Cardiac muscle cell (in vitro differentiated cells and primary cell): ENCODE measurements around the gene GGA3. TPM values are rescaled to one million over a fixed set of nuclear protein-coding genes. Genes with fewer than 3 reads are reported as not detected.
A peak's percentile ranks its signal among the peaks of the same experiment; 100 is the strongest.

Source experiments
- DNase-seq, 2 donors: peaks; one replicate each; pipeline versions ENCODE4 v3.0.0 to v3.0.0-alpha.2; 2010 to 2017; ENCODE audit warnings: low read depth in 1 of 2, low spot score in 1 of 2
- H3K27ac ChIP-seq: fragments of 200-600 bp; sonication (generic); 2 replicates; pipeline ENCODE4 v1.5.1; 2016
- H3K27me3 ChIP-seq: fragments of 200-600 bp; sonication (generic); 2 replicates; pipeline ENCODE4 v1.6.0; 2016; ENCODE audit warnings: control low read depth
- H3K36me3 ChIP-seq: fragments of 200-600 bp; sonication (generic); 2 replicates; pipeline ENCODE4 v1.5.1; 2016; ENCODE audit warnings: control low read depth
- H3K4me1 ChIP-seq: fragments of 200-600 bp; sonication (generic); 2 replicates; pipeline ENCODE4 v1.8.1; 2017; ENCODE audit warnings: low read depth, mild to moderate bottlenecking, mixed run types
- H3K4me3 ChIP-seq: fragments of 200-600 bp; sonication (generic); 2 replicates; pipeline ENCODE4 v1.5.1; 2016; ENCODE audit warnings: mild to moderate bottlenecking
- H3K9me3 ChIP-seq: fragments of 200-600 bp; sonication (generic); 2 replicates; pipeline ENCODE4 v1.5.1; 2017; ENCODE audit warnings: low read depth, mild to moderate bottlenecking, control low read depth
- CTCF ChIP-seq: IDR thresholded peaks from 2 replicates; pipeline ENCODE4 v1.5.1; 2012; ENCODE audit warnings: low read depth, mild to moderate bottlenecking, low read length
- polyA plus RNA-seq: library from polyadenylated mRNA; unstranded; fragments of >200 nt; fragmentation: Nextera tagmentation; extraction: Ambion mirVana; gene quantifications from 2 replicates; pipeline ENCODE4 v1.2.1, GENCODE V29; 2016
- total RNA-seq: library from RNA; depleted of rRNA; stranded (reverse); fragments of >200 nt; gene quantifications from 2 replicates; pipeline ENCODE4 v1.2.3, GENCODE V29; 2016

GGA3 gene
- total and polyA plus RNA-seq, 2 experiments from 2014 or later = 25.6 to 35.3 TPM

- no peak overlapping the region for H3K4me3 ChIP-seq
- H3K4me1 ChIP-seq = no peaks in the 10 kb centered on the region
- H3K9me3 ChIP-seq = no peaks in the 10 kb centered on the region
- no peaks in the 10 kb centered on the region for H3K27me3 ChIP-seq
- no peaks in the 10 kb centered on the region for H3K36me3 ChIP-seq
- H3K27ac ChIP-seq = no peak overlapping the region
- no peak for DNase-seq
- TF ChIP-seq CTCF = no peak
Measured at GRCh38 chr17:75194879-75195278, 66.5 kb downstream of the GGA3 start.

- no peaks in the 10 kb centered on the region for H3K27me3 ChIP-seq
- DNase-seq = peak in 1 of 2 donors; percentile 50
- no peak overlapping the region for H3K27ac ChIP-seq
- H3K4me3 ChIP-seq = no peak overlapping the region
- TF ChIP-seq CTCF = no peak
- H3K9me3 ChIP-seq = no peaks in the 10 kb centered on the region
- H3K4me1 ChIP-seq = no peaks in the 10 kb centered on the region
- no peaks in the 10 kb centered on the region for H3K36me3 ChIP-seq
Measured at GRCh38 chr17:75191584-75191983, 69.8 kb downstream of the GGA3 start.

- H3K4me3 ChIP-seq = no peak overlapping the region
- H3K36me3 ChIP-seq = no peaks in the 10 kb centered on the region
- TF ChIP-seq CTCF = no peak
- no peaks in the 10 kb centered on the region for H3K9me3 ChIP-seq
- no peaks in the 10 kb centered on the region for H3K4me1 ChIP-seq
- H3K27me3 ChIP-seq = no peaks in the 10 kb centered on the region
- H3K27ac ChIP-seq = no peak overlapping the region
- DNase-seq = no peak
Measured at GRCh38 chr17:75188614-75189013, 72.8 kb downstream of the GGA3 start.

Other genes starting within 250 kb of the GGA3 start
- 44.8 and 62.9 TPM in 2 replicates for gene MRPL58, start 248.9 kb downstream of the GGA3 start, total RNA-seq
- gene MRPL58, start 248.9 kb downstream of the GGA3 start, polyA plus RNA-seq = 39.7 and 48.4 TPM in 2 replicates
- 411 and 666 TPM in 2 replicates for gene ATP5PD, start 214.6 kb downstream of the GGA3 start, total RNA-seq
- gene ATP5PD, start 214.6 kb downstream of the GGA3 start, polyA plus RNA-seq = 603 and 732 TPM in 2 replicates
- gene KCTD2, start 214.4 kb downstream of the GGA3 start, total RNA-seq = 23.9 and 24.4 TPM in 2 replicates
- 20.7 and 22.4 TPM in 2 replicates for gene KCTD2, start 214.4 kb downstream of the GGA3 start, polyA plus RNA-seq
- gene SLC16A5, start 173.7 kb downstream of the GGA3 start, total RNA-seq = 32.2 and 47.1 TPM in 2 replicates
- 9.9 and 18.8 TPM in 2 replicates for gene SLC16A5, start 173.7 kb downstream of the GGA3 start, polyA plus RNA-seq
- 8.8 and 10.0 TPM in 2 replicates for gene ARMC7, start 151.6 kb downstream of the GGA3 start, total RNA-seq
- 5.7 and 6.5 TPM in 2 replicates for gene ARMC7, start 151.6 kb downstream of the GGA3 start, polyA plus RNA-seq
- gene NT5C, start 129.9 kb downstream of the GGA3 start, total RNA-seq = 204 and 233 TPM in 2 replicates
- gene NT5C, start 129.9 kb downstream of the GGA3 start, polyA plus RNA-seq = 168 and 174 TPM in 2 replicates
- gene JPT1, start 107.1 kb downstream of the GGA3 start, total RNA-seq = 175 and 209 TPM in 2 replicates
- gene JPT1, start 107.1 kb downstream of the GGA3 start, polyA plus RNA-seq = 136 and 201 TPM in 2 replicates
- gene SUMO2, start 78.6 kb downstream of the GGA3 start, total RNA-seq = 91.3 and 109 TPM in 2 replicates
- gene SUMO2, start 78.6 kb downstream of the GGA3 start, polyA plus RNA-seq = 485 and 542 TPM in 2 replicates
- gene NUP85, start 55.9 kb downstream of the GGA3 start, total RNA-seq = 23.4 and 32.7 TPM in 2 replicates
- 51.9 and 59.0 TPM in 2 replicates for gene NUP85, start 55.9 kb downstream of the GGA3 start, polyA plus RNA-seq
- gene MRPS7, start 273 bp upstream of the GGA3 start, total RNA-seq = 64.8 and 81.6 TPM in 2 replicates
- 179 and 198 TPM in 2 replicates for gene MRPS7, start 273 bp upstream of the GGA3 start, polyA plus RNA-seq
- gene MIF4GD, start 9.6 kb upstream of the GGA3 start, total RNA-seq = 35.6 and 47.9 TPM in 2 replicates
- 75.4 and 75.8 TPM in 2 replicates for gene MIF4GD, start 9.6 kb upstream of the GGA3 start, polyA plus RNA-seq
- 8.9 and 13.2 TPM in 2 replicates for gene SLC25A19, start 27.8 kb upstream of the GGA3 start, total RNA-seq
- gene SLC25A19, start 27.8 kb upstream of the GGA3 start, polyA plus RNA-seq = 12.2 and 17.7 TPM in 2 replicates
- 113 and 198 TPM in 2 replicates for gene GRB2, start 144.1 kb upstream of the GGA3 start, total RNA-seq
- gene GRB2, start 144.1 kb upstream of the GGA3 start, polyA plus RNA-seq = 115 and 132 TPM in 2 replicates
- 87.1 and 105 TPM in 2 replicates for gene TMEM94, start 195.0 kb upstream of the GGA3 start, total RNA-seq
- 74.2 and 93.5 TPM in 2 replicates for gene TMEM94, start 195.0 kb upstream of the GGA3 start, polyA plus RNA-seq